Glutamatergic neuron (in vitro differentiated cells): ENCODE data around the gene GBA3. TPM values are rescaled to one million over a fixed set of nuclear protein-coding genes. Genes with fewer than 3 reads are reported as not detected.
A peak's percentile ranks its signal among the peaks of the same experiment; 100 is the strongest.

Source experiments
- DNase-seq: peaks from one replicate; pipeline ENCODE4 v3.0.0; 2022
- H3K27ac Mint-ChIP-seq: one replicate; pipeline ENCODE4 v1.8.0; 2020; ENCODE audit warnings: mild to moderate bottlenecking, mixed read lengths, inconsistent platforms; ENCODE audit not compliant: unreplicated experiment
- H3K27me3 Mint-ChIP-seq: one replicate; pipeline ENCODE4 v1.8.0; 2020; ENCODE audit warnings: mild to moderate bottlenecking, moderate library complexity, mixed read lengths, inconsistent platforms; ENCODE audit not compliant: unreplicated experiment
- H3K36me3 Mint-ChIP-seq: one replicate; pipeline ENCODE4 v1.8.0; 2020; ENCODE audit warnings: mild to moderate bottlenecking, mixed read lengths, inconsistent platforms; ENCODE audit not compliant: unreplicated experiment
- H3K4me1 Mint-ChIP-seq: one replicate; pipeline ENCODE4 v1.8.0; 2020; ENCODE audit warnings: mild to moderate bottlenecking, low read depth, mixed read lengths, inconsistent platforms; ENCODE audit not compliant: unreplicated experiment
- H3K4me3 Mint-ChIP-seq: one replicate; pipeline ENCODE4 v1.8.0; 2020; ENCODE audit warnings: mild to moderate bottlenecking, mixed read lengths, inconsistent platforms; ENCODE audit not compliant: unreplicated experiment
- H3K9me3 Mint-ChIP-seq: one replicate; pipeline ENCODE4 v1.8.0; 2020; ENCODE audit warnings: mild to moderate bottlenecking, moderate library complexity, mixed read lengths, inconsistent platforms; ENCODE audit not compliant: unreplicated experiment
- total RNA-seq: library from RNA; stranded (reverse); fragmentation: NEBNext Ultra II Directional; extraction: Animal tissue kit (Norgen Biotek cat#: 25700); gene quantifications from one replicate; pipeline ENCODE4 v1.2.1, GENCODE V29; 2021; ENCODE audit not compliant: unreplicated experiment
- TF ChIP-seq, protein P1 (sequence below): fragments of 200-600 bp; sonication (generic); IDR thresholded peaks from one replicate; pipeline ENCODE4 v1.5.0; 2021; ENCODE audit not compliant: partially characterized antibody, unreplicated experiment

The GBA3 gene
- total RNA-seq, 1 donor from 2014 or later = 0.32 TPM

DNA sequence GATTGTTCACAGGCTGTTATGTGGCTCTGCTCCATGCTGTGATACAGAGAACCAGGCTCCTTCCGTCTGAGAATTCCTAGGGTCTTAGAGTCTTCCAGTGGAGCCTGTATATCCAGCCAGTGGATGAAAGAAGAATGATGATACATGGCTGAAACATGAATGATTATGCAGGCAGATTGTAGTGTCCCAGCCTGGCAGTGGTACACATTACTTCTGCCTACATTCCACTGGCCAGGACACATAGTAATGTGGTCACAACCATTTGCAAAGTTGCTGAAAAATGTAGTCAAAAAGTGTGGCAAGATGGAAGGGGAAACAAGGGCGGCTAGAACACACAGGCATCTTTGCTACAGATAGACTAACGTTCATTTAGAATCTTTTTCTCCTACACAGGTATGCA, 4.5 kb upstream of the GBA3 start:
- H3K4me3 Mint-ChIP-seq = no peak overlapping the region
- peaks cover 2% of the 10 kb centered on the region for H3K27me3 Mint-ChIP-seq
- H3K4me1 Mint-ChIP-seq = peaks cover 4% of the 10 kb centered on the region
- TF ChIP-seq, protein P1, sequence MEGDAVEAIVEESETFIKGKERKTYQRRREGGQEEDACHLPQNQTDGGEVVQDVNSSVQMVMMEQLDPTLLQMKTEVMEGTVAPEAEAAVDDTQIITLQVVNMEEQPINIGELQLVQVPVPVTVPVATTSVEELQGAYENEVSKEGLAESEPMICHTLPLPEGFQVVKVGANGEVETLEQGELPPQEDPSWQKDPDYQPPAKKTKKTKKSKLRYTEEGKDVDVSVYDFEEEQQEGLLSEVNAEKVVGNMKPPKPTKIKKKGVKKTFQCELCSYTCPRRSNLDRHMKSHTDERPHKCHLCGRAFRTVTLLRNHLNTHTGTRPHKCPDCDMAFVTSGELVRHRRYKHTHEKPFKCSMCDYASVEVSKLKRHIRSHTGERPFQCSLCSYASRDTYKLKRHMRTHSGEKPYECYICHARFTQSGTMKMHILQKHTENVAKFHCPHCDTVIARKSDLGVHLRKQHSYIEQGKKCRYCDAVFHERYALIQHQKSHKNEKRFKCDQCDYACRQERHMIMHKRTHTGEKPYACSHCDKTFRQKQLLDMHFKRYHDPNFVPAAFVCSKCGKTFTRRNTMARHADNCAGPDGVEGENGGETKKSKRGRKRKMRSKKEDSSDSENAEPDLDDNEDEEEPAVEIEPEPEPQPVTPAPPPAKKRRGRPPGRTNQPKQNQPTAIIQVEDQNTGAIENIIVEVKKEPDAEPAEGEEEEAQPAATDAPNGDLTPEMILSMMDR = no peak
- no peaks in the 10 kb centered on the region for H3K9me3 Mint-ChIP-seq
- no peak for DNase-seq
- H3K27ac Mint-ChIP-seq = no peak overlapping the region
- H3K36me3 Mint-ChIP-seq = no peaks in the 10 kb centered on the region

DNA sequence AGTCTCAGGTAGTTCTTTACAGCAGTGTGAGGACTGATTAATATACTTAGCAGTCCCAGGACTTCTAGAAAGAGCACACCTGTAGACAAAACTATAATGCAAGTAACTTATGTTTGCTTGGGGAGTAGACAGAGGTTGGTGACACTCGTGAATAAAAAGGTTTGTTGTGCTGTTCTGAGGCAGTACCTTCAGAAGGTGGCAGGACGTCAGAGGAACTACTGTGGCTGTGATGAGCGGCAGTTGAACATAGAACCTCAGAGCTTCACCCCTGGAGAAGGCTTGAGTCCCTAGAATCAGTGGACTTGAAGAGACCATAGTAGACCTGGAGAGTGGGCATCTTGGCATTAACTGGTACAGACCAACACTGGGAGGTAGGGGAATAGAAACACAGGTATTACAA, 3.3 kb upstream of the GBA3 start:
- no peaks in the 10 kb centered on the region for H3K36me3 Mint-ChIP-seq
- no peak overlapping the region for H3K4me3 Mint-ChIP-seq
- TF ChIP-seq, protein P1 = no peak
- H3K4me1 Mint-ChIP-seq = peaks cover 4% of the 10 kb centered on the region
- H3K9me3 Mint-ChIP-seq = no peaks in the 10 kb centered on the region
- peaks cover 2% of the 10 kb centered on the region for H3K27me3 Mint-ChIP-seq
- no peak for DNase-seq
- no peak overlapping the region for H3K27ac Mint-ChIP-seq

DNA sequence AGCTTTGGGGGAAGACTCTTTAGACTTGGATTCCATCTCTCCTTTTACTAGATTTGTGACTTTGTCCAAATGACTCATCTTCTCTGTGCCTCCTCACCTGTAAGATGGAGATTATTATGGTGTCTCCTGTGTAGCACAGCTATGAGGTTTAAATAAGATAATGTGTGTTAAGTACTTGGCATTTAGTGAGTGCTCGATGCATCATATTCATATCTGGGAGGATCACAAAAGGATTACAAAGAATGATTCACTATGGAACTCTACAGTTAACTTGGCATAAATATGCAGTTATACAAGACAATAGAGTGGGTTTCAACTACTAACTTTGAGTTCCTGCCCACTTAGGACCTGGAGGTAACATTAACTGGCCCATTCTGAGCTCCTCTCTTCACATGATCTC, 2.3 kb downstream of the GBA3 start:
- Mint-ChIP-seq H3K9me3 (no peaks in the 10 kb centered on the region), H3K36me3 (no peaks in the 10 kb centered on the region), H3K27me3 (no peaks in the 10 kb centered on the region), H3K4me3 (no peak overlapping the region), H3K27ac (no peak overlapping the region), H3K4me1 (peaks cover 4% of the 10 kb centered on the region)
- TF ChIP-seq, protein P1 = no peak
- no peak for DNase-seq

DNA sequence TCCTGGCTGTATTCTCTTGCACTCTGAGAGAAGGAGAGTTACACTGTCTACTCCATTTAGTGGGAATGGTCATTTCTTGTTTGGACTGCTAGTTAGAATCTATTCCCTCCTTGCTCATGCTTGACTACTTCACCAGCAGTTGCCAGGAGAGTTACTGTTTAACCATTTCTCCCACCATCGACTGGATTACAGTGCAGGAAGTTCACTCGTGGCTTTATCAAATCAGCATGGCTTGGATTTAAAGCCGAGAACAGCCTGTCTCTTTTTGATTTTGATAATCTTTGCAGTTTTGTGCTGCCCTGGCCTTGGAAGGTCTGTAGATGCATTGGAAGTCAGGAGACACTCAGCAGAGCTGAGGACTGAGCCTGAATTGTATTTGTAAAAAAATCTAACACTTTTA, 3.2 kb downstream of the GBA3 start:
- Mint-ChIP-seq H3K4me3 (no peak overlapping the region), H3K27me3 (peaks cover under 1% of the 10 kb centered on the region), H3K9me3 (no peaks in the 10 kb centered on the region), H3K27ac (no peak overlapping the region), H3K4me1 (peaks cover 4% of the 10 kb centered on the region), H3K36me3 (no peaks in the 10 kb centered on the region)
- DNase-seq = no peak
- TF ChIP-seq, protein P1 = no peak

DNA sequence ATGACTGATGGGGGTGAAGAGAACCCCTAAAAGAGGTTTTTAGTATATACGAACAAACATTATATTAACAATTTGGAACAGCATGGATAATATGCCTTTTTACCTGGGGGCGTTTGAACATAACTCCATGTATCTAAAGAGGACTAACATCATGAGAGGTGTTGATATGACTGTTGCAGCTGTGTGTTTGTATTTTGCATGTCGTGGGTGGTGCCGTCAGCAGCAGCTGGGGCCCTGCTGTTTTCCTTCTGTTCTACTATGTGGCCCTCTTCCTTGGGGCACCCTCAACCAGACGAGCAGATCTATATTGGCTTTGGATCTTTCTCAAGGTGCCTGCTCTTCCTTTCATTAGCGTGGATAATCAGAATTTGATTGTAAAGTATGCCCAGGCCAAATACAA, 11.2 kb downstream of the GBA3 start:
- Mint-ChIP-seq H3K27ac (peak overlapping the region; percentile 25), H3K27me3 (peaks cover 2% of the 10 kb centered on the region), H3K4me3 (no peak overlapping the region), H3K4me1 (peaks cover 3% of the 10 kb centered on the region), H3K36me3 (no peaks in the 10 kb centered on the region), H3K9me3 (no peaks in the 10 kb centered on the region)
- TF ChIP-seq, protein P1 = no peak
- no peak for DNase-seq
